ENCODE measurements around the gene ADAMTSL4.

Gene ADAMTSL4

DNA sequence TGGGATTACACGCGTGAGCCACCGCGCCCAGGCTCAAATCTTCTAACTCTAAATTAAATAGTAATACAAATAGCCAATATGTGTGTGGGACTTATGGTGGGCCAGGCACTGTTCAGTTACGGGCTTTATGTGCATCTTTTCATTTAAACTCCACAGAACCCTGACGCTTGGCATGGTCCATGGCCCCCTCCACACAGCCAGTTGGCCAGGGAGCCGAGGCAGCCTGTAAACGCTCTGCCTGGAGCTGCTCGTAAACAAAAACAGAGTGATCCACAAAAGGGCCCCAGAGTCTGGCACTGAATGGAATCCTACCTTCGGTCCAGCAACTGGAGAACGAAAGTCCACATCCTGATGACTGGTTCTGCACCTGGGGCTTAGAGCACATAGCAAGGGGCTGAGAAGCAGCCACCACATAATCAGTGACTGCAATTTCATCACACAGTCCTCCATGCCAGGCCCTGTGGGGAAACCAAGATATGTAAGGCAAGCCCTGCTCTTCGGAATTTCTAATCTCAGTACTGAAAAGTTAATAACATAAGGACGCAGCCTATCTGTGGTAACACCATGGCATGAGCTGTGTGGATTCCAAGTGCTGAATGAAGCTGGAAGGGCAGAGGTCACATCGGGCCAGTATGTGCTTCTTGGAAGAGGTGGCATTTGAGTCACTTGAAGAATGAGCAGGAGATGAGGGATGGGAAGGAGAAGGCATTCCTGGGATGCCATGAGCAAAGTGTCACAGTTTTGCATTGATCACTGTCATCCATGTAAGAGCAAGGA, 13.5 kb upstream of the ADAMTSL4 start:
- no peak for DNase-seq

DNA sequence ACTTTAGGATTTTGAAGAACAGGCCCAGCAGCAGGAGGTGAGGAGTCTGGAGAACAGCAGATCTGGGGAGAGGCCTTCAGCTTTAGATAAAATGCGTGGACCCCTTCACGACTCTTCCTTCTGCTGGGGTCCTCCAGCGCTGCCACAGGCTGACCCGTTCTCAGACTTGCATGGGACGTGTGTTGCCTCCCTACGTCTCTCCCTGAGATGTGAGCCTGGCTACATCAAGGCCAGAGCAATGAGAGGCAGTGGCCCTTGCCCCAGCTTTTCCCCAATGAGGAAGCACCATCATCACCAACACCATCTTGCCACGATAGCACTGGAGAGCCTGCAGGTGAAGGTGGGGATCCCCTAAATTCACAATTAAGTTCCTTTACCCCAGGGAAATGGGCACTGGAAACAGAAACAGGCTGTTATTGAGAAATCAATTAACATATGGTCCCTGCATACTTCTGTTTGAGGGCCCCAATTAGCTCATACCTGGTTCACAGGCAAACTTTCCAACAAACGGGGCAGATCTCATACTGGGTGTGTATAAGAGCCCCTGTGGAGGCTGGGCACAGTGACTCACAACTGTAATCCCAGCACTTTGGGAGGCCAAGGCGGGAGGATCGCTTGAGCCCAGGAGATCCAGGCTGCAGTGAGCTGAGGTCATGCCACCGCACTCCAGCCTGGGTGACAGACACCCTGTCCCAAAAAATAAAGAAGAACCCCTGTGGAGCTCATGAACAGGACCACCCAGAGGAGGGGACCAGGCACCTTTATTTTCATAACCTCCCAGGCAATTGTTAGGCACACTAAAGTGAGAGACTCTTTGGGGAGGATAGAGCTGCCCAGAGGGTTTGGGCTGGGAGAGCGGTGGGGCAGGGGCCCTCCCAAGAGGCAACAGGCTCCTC, 12.1 kb upstream of the ADAMTSL4 start:
- no peak for DNase-seq

DNA sequence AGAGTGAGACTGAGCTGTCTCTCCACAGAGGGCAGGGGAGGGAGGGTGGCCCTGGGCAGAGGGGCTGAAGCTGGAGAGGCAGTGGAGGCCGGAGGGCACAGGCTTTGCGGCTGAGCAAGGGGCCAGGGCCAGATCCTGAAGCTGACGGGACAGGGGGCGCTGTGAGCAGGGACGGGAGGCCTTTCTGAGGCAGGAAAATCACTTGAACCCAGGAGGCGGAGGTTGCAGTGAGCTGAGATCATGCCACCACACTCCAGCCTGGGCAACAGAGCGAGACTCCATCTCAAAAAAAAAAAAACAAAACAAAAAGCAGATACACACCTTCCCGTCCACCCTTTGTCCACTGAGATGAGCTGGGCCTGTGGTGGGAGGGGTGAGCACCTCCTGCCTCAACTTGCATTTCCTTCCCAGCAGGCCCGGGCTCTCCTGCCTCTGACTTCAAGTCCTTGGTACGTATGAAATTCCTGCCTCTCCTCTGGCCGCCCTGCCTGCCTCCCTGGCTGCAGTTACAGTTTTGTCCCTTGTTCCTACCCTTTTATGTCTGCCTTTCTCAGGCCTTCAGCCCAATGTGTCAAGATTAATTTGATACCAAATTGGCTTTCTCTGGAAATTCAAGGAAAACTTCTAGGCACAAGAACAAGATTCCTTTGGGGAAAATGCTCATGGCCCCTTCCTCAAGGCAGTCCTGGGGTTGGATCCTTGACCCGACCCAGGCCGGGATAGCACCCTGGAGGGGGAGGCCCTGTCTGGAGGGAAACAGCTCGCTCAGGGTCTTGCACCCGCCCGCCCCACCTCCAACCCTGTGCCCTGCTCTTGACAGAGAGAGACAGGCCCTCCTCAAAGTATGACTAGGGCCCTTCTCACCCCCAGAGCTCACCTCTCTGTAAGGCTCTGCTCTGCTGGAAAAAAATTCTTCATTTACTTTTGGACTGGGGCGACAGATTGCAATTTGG, 11.2 kb upstream of the ADAMTSL4 start:
- no peak for DNase-seq

DNA sequence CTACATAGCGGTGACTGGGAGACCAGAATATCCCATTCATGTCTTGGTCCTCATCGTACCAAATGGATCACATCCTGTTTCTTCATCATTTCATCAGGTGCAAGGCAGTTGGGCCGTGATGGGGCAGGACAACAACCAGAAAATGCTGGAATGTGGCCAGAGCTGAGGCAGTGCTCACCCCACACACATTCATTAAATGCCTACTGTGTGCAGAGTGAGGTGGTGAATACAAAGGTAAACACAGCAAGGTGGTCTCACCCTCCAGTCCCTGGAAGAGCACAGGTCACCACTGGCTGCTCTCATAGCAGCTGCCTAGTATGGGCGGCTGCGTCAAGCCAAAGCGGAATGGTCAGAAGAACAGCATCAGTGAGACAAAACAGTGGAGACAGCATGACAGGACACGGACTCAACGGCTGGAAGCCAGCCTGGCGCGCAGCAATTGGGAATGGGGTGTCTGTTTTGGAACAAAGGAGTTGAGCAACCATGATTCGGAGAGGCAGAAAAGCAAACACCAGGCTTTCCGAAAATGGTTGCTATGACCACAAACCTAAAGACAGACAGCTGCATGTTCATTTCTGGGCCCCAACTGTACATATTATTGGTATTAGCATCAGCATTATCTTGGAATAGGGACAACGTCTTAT, 5.6 kb upstream of the ADAMTSL4 start:
- DNase-seq = no peak

DNA sequence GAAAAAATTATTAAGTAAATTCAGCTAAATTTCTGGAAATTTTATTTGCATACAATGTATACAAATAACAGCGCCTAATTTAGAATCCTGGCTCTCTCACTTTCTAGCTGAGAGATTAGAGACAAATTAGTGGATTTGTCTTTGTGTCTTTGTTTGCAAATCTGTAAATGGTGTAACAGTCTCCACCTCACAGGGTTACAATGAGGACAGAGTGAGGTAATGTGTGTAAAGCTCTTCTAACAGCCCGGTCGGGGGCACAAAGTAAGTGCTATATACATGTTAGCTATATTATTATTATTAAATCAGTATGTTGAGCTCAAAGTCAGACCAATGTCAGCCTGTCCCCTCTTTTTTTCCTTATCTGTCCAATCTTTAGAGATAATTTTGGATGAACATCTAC, 5.0 kb upstream of the ADAMTSL4 start:
- no peak for DNase-seq

DNA sequence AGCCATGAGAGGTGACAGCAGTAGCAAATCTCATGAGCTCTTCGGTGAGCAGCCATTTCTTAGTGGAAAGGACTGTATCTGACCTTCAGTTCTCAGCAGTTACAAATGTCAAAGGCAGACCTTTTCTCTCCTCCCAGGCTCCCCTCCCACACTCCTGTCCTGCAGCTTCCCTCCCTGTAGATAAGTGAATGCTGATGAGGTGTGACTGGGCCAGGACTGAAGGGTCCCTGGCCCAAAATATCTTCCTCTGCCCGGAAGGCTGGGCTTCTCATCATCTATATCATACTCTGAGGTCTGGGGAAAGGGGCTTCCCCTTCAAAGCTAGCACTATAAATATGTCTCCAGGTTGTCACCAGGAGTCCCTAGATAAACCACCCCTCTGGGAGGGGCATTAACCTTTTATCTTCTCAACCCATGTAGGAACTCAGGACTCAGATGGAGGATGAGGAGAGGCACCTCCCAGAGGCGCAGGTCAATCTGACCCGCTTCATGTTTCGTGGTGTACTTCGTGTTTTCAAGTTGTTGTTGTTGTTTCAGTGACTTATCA, 3.6 kb upstream of the ADAMTSL4 start:
- no peak for DNase-seq

DNA sequence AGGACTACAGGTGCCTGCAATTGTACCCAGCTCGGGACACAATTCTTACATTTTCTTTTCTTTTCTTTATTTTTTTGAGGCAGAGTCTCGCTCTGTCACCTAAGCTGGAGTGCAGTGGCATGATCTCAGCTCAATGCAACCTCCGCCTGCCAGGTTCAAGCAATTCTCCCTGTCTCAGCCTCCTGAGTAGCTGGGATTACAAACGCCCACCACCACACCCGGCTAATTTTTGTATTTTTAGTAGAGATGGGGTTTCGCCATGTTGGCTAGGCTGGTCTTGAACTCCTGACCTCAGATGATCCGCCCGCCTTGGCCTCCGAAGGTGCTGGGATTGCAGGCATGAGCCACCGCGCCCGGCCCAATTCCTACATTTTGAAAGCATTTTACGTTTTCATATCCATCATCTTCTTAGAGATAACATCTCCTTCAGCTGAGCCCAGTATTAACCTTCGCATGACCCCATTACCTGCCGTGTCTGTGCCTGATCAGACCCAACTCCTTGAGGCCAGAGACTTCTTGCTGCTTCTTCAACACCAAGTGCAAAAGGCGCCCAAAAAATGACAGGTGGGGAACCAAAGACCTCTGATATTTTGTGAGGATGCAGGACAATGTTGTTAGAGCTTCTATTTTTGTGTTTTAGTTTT, 2.8 kb upstream of the ADAMTSL4 start:
- DNase-seq = no peak

DNA sequence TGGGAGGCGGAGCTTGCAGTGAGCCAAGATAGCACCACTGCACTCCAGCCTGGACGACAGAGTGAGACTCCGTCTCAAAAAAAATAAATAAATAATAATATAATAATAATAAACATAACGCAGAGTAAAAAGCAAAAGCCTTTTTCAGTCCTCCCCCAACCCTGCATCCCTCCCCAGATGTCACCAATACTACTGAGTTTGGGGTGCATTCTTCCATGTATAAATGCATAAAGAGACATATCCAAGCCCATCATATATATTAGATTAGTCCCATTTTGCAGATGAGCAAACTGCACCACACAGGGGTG, 930 bp upstream of the ADAMTSL4 start:
- no peak for DNase-seq

DNA sequence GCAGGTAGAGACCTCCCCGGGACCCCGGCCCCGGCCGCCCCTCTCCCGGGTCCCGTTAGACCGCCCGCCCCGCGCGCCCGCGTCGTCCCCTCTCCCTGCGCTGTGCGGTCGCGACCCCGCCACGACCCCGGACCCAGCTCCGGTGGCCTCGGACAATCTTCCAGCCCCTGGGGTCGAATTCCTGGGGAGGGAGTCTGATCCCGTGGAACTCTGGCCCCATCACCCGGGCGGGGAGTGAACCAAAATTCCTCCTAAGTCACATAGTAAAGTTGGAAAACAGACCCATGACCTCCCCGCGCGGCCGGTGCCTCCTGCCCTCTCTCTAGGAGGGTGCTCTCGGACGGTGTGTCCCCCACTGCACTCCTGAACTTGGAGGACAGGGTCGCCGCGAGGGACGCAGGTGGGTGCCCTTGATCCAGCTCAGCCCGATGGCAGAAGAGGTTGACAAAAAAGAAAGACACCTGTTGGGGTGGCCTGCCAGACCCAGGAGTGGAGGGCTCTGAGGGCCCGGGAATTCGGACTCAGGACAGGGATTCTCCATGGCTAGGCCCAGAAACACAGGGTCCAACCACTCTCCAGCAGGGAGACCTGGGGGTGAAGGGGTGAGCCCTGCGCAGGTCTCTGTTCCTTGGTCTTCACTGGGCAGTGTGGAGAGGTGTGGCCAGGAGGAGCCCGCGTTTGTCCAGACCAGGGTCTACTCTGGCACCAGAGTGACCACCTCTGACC, 451 bp downstream of the ADAMTSL4 start:
- no peak for DNase-seq

DNA sequence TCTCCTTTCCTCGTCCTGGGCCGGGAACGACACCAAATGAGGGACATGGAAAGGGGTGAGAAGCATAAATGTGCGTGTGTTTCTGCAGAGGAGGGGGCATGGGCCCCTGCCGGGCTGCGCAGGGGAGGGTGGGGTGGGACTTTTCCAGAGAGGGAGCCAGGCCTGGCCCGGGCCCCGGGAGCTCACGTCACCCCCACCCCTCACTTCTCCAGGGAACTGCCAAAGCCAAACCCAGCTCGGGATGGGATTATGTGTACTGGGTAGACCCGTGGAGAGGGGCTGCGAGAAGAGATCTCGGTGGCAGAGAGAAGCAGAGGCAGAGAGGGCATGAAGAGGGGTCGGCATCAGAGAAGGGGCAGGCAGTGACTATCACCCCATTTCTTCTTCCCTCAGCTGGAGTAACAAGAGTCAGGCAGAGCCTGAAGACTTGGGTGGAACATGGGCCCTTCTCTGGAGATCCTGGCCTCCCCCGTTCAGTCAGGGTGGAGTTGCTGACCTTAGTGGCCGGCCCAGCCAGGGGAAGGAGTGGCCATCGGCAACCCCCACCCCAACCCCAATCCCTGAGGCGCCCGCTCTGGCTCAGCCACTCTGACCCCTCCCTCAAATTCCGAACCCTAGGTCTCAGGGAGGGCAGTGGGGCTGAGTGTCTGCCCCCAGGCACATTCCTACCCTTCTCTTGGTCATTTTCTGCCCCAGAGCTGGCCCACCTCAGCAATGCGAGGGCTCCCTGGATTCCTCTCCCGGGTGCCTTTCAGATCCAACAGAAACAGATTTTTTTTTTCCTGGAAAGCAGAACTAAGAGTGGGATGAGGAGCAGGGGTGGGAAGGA, 1.2 kb downstream of the ADAMTSL4 start:
- DNase-seq = no peak

DNA sequence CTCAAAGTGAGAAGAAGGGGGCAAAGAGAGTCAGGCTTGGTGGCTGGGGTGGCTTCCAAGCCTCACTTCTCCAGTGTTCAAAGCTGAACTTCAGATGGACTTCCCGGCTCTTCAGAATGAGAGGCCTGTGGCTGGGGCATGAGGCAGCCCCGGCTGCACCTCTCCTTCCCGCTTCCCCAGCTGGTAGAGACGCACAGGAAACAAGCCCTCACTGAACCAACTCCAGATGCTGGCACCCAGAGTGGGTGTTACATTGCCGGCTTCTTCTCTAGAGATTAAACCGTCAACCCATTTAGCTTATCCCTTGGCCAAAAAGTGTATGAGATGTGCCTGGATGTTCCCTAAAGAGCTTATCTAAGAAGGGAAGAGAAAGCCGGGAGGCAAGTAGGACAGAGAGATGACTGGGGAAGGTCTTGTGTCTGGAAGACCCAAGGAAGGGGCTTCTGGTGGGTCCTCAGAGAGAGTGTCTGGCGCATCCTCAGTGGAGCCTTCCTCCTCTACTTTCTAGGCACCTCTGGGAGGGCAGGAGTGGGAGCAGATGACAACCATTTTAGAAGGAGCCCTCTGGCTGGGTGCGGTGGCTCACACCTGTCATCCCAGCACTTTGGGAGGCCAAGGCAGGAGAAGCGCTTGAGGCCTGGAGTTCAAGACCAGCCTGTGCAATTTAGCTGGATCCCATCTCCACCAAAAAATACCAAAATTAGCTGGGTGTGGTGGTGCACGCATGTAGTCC, 2.0 kb downstream of the ADAMTSL4 start:
- DNase-seq = no peak

DNA sequence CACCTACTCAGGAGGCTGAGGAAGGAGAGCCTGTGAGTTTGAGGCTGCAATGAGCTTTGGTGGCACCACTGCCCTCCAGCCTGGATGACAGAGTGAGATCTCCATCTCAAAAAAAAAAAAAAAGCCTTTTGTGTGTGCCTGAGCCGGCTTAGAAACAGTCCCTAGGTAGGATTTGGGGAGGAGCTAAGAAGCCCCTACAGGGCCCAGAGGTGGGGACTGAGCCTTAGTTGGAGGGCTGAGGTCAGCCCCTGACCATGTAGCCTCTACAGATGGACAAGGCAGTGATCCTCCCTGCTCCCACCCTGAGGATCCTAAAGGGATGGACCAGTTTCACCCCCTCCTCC, 2.5 kb downstream of the ADAMTSL4 start:
- DNase-seq = no peak

DNA sequence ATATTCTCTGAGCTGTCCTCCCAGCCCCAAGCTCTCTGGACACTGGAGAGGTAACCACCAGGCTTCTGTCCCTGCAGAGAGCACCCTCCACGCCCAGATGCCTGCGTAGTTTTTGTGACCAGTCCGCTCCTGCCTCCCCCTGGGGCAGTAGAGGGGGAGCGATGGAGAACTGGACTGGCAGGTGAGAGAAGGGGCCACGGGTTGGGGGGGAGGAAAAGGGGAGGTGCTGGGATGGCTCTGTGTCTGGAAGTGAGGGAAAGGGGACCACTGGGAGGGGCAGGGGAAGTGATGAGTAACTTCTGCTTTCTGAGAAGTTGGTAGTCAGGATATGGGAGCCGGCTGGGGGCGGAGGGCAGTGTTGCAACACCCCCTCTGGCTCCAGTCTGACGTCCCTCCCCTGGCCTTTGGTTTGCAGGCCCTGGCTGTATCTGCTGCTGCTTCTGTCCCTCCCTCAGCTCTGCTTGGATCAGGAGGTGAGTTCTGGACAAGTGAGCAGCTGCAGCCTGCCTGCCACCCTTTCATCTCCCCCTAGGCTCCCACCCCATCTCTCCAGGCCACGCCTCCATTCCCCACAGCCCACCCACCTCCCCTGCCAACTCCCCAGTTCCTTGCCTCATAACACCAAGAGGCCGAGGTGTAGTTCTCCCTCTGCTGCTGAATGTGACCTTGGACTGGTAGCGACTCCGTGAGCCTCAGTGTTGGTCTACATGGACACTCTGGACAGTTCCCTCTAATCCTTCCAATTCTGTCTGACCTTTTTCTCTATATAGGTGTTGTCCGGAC, 3.1 kb downstream of the ADAMTSL4 start:
- DNase-seq = no peak

DNA sequence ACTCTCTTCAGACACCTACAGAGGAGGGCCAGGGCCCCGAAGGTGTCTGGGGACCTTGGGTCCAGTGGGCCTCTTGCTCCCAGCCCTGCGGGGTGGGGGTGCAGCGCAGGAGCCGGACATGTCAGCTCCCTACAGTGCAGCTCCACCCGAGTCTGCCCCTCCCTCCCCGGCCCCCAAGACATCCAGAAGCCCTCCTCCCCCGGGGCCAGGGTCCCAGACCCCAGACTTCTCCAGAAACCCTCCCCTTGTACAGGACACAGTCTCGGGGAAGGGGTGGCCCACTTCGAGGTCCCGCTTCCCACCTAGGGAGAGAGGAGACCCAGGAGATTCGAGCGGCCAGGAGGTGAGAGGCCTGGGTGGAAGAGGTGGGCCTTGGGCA, 3.7 kb downstream of the ADAMTSL4 start:
- no peak for DNase-seq

DNA sequence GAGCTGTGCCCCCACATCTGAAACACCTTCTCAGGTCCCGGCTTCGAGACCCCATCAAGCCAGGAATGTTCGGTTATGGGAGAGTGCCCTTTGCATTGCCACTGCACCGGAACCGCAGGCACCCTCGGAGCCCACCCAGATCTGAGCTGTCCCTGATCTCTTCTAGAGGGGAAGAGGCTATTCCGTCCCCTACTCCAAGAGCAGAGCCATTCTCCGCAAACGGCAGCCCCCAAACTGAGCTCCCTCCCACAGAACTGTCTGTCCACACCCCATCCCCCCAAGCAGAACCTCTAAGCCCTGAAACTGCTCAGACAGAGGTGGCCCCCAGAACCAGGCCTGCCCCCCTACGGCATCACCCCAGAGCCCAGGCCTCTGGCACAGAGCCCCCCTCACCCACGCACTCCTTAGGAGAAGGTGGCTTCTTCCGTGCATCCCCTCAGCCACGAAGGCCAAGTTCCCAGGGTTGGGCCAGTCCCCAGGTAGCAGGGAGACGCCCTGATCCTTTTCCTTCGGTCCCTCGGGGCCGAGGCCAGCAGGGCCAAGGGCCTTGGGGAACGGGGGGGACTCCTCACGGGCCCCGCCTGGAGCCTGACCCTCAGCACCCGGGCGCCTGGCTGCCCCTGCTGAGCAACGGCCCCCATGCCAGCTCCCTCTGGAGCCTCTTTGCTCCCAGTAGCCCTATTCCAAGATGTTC, 4.3 kb downstream of the ADAMTSL4 start:
- no peak for DNase-seq

DNA sequence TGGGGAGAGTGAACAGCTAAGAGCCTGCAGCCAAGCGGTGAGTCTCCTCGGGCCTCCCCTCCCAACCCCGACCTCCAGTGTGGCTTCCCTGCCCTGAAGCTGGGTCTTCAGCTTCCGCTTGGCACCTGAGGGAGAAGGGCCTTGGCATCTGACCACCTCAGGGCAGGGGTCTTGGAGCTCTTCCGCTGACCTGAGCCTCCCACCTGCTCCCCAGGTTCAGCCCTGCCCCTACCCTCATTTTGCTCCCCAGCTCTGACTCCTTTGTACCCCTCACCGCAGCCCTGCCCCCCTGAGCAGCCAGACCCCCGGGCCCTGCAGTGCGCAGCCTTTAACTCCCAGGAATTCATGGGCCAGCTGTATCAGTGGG, 4.9 kb downstream of the ADAMTSL4 start:
- DNase-seq = no peak

DNA sequence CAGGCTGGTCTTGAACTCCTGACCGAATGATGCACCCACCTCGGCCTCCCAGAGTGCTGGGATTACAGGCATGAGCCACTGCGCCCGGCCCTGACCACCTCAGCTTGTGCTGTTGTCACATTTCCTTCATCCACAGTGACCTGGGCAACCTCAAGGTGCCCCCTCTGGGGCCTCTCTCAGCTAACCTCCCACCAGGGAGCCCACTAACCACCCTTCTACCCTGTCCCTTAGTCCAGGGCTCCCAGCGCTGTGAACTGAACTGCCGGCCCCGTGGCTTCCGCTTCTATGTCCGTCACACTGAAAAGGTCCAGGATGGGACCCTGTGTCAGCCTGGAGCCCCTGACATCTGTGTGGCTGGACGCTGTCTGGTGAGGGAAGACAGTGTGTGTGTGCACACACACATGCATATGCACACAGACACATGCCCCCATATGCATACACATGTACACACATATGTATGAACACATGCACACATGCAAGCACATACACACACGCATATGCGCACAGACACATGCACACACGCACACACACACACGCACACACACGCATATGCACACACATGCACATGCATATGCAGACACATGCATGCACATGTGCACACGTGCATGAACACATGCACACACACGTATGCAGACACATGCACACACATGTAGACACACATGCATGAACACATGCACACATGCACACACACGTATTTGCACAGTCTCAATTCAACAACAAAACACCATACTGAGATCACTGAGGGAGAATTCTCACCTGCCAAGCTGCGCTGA, 6.2 kb downstream of the ADAMTSL4 start:
- no peak for DNase-seq
